ES-I3 (cell line): ENCODE data around the gene SH2D2A.

Experiments
- H3K36me3 ChIP-seq: 2 replicates; pipeline ENCODE4 v1.6.1; 2013; ENCODE audit warnings: mild to moderate bottlenecking, low read length, control low read depth, moderate library complexity; ENCODE audit not compliant: insufficient read depth
- H3K4me1 ChIP-seq: 2 replicates; pipeline ENCODE4 v1.6.1; 2013; ENCODE audit warnings: mild to moderate bottlenecking, control low read depth, low read length; ENCODE audit not compliant: insufficient read depth
- H3K9ac ChIP-seq: 2 replicates; pipeline ENCODE4 v1.6.1; 2013; ENCODE audit warnings: low read depth, mild to moderate bottlenecking, low read length, moderate library complexity
- H3K9me3 ChIP-seq: 2 replicates; pipeline ENCODE4 v1.6.1; 2013; ENCODE audit warnings: mild to moderate bottlenecking, low read length, moderate library complexity; ENCODE audit not compliant: control insufficient read depth, insufficient read depth

SH2D2A gene

GRCh38 chr1:156823210-156823790 is 6.7 kb upstream of the SH2D2A start:
- H3K9me3 ChIP-seq: no peaks in the 10 kb centered on the region
- no peaks in the 10 kb centered on the region for H3K4me1 ChIP-seq
- H3K36me3 ChIP-seq: no peaks in the 10 kb centered on the region
- no peak overlapping the region for H3K9ac ChIP-seq

GRCh38 chr1:156822680-156823079 is 6.0 kb upstream of the SH2D2A start:
- H3K4me1 ChIP-seq: no peaks in the 10 kb centered on the region
- no peaks in the 10 kb centered on the region for H3K9me3 ChIP-seq
- H3K9ac ChIP-seq: no peak overlapping the region

GRCh38 chr1:156821801-156822200 is 5.2 kb upstream of the SH2D2A start:
- Histone ChIP-seq H3K36me3 (no peaks in the 10 kb centered on the region), H3K4me1 (no peaks in the 10 kb centered on the region; the same call in 1 of the 2 replicates), H3K9me3 (no peaks in the 10 kb centered on the region), H3K9ac (no peak overlapping the region)

More at GRCh38 chr1:156822680-156823079, 6.0 kb upstream of the SH2D2A start:
- H3K36me3 ChIP-seq: no peaks in the 10 kb centered on the region

- peaks cover 24% of the 10 kb centered on the region for H3K4me1 ChIP-seq
- H3K9ac ChIP-seq: no peak overlapping the region
- H3K9me3 ChIP-seq: no peaks in the 10 kb centered on the region
- no peaks in the 10 kb centered on the region for H3K36me3 ChIP-seq
Observed at GRCh38 chr1:156815961-156816422, 656 bp downstream of the SH2D2A start.

GRCh38 chr1:156815307-156815826 is 1.3 kb downstream of the SH2D2A start:
- Histone ChIP-seq H3K9me3 (no peaks in the 10 kb centered on the region), H3K9ac (no peak overlapping the region), H3K4me1 (peaks cover 24% of the 10 kb centered on the region), H3K36me3 (no peaks in the 10 kb centered on the region)

- no peaks in the 10 kb centered on the region for H3K9me3 ChIP-seq
- H3K4me1 ChIP-seq: peaks cover 24% of the 10 kb centered on the region
- H3K9ac ChIP-seq: 0 out of 2 replicates have a peak overlapping the region, but pooled peaks have one; percentile 60
- H3K36me3 ChIP-seq: no peaks in the 10 kb centered on the region
Observed at GRCh38 chr1:156814571-156815260, 1.9 kb downstream of the SH2D2A start.

- Histone ChIP-seq H3K9ac (peak overlapping the region; percentile 60), H3K4me1 (peaks cover 24% of the 10 kb centered on the region), H3K36me3 (no peaks in the 10 kb centered on the region), H3K9me3 (no peaks in the 10 kb centered on the region)
Observed at GRCh38 chr1:156813750-156814570, 2.7 kb downstream of the SH2D2A start.

GRCh38 chr1:156813298-156813697 is 3.4 kb downstream of the SH2D2A start:
- no peaks in the 10 kb centered on the region for H3K36me3 ChIP-seq
- H3K9me3 ChIP-seq: no peaks in the 10 kb centered on the region
- peak overlapping the region; percentile 60 for H3K9ac ChIP-seq
- peaks cover 24% of the 10 kb centered on the region for H3K4me1 ChIP-seq

- H3K9me3 ChIP-seq: no peaks in the 10 kb centered on the region
- no peak overlapping the region for H3K9ac ChIP-seq
Observed at GRCh38 chr1:156812293-156812990, 4.2 kb downstream of the SH2D2A start.

GRCh38 chr1:156811168-156811567 is 5.5 kb downstream of the SH2D2A start:
- H3K9ac ChIP-seq: no peak overlapping the region
- peaks cover 20% of the 10 kb centered on the region for H3K4me1 ChIP-seq
- H3K9me3 ChIP-seq: no peaks in the 10 kb centered on the region
- no peaks in the 10 kb centered on the region for H3K36me3 ChIP-seq

More at GRCh38 chr1:156812293-156812990, 4.2 kb downstream of the SH2D2A start:
- H3K36me3 ChIP-seq: no peaks in the 10 kb centered on the region
- peaks cover 24% of the 10 kb centered on the region for H3K4me1 ChIP-seq

GRCh38 chr1:156809711-156810366 is 6.8 kb downstream of the SH2D2A start:
- Histone ChIP-seq H3K4me1 (peaks cover 7% of the 10 kb centered on the region), H3K36me3 (no peaks in the 10 kb centered on the region)

GRCh38 chr1:156809281-156809680 is 7.4 kb downstream of the SH2D2A start:
- Histone ChIP-seq H3K9me3 (no peaks in the 10 kb centered on the region), H3K36me3 (no peaks in the 10 kb centered on the region), H3K4me1 (peaks cover 1% of the 10 kb centered on the region; the same call in 1 of the 2 replicates), H3K9ac (no peak overlapping the region)

More at GRCh38 chr1:156809711-156810366, 6.8 kb downstream of the SH2D2A start:
- Histone ChIP-seq H3K9me3 (no peaks in the 10 kb centered on the region), H3K9ac (no peak overlapping the region)

GRCh38 chr1:156808186-156809030 is 8.2 kb downstream of the SH2D2A start:
- Histone ChIP-seq H3K9ac (no peak overlapping the region), H3K36me3 (no peaks in the 10 kb centered on the region), H3K4me1 (no peaks in the 10 kb centered on the region), H3K9me3 (no peaks in the 10 kb centered on the region)
